Keratinocyte (primary cell): ENCODE results near the gene KLHL35. TPM values are rescaled to one million over a fixed set of nuclear protein-coding genes. Genes with fewer than 3 reads are reported as not detected.

Experiments
- DNase-seq: peaks from one replicate; pipeline ENCODE4 v3.0.0-alpha.2; 2011; ENCODE audit warnings: low read depth, missing footprints, low spot score
- FAIRE-seq: peaks from 2 replicates; lab custom pipeline; 2011; peaks lifted over from hg19 to GRCh38; lab: Jason Lieb, UNC
- H2AFZ ChIP-seq: 2 replicates; pipeline ENCODE4 v1.6.0; 2012; ENCODE audit warnings: low read length, control low read depth, inconsistent platforms; ENCODE audit not compliant: control insufficient read depth
- H3K27ac ChIP-seq: 2 replicates; pipeline ENCODE4 v1.5.1; 2011; ENCODE audit warnings: low read length; ENCODE audit not compliant: control insufficient read depth, insufficient read depth
- H3K27me3 ChIP-seq: 3 replicates; pipeline ENCODE4 v1.6.0; 2011; ENCODE audit warnings: low read length; ENCODE audit not compliant: control insufficient read depth, insufficient read depth; ENCODE audit errors: extremely low read depth
- H3K36me3 ChIP-seq, 2 experiments: 2 replicates in 1 of 2; 3 replicates in 1 of 2; pipeline ENCODE4 v1.5.1; 2011; ENCODE audit warnings: low read length in 2 of 2, mild to moderate bottlenecking in 1 of 2; ENCODE audit not compliant: control insufficient read depth in 2 of 2, insufficient read depth in 2 of 2; ENCODE audit errors: extremely low read depth in 1 of 2
- H3K4me1 ChIP-seq: 3 replicates; pipeline ENCODE4 v1.5.1; 2011; ENCODE audit warnings: low read length; ENCODE audit not compliant: control insufficient read depth, insufficient read depth; ENCODE audit errors: extremely low read depth
- H3K4me2 ChIP-seq: 3 replicates; pipeline ENCODE4 v1.6.0; 2011; ENCODE audit warnings: low read depth, low read length; ENCODE audit not compliant: control insufficient read depth, insufficient read depth; ENCODE audit errors: extremely low read depth
- H3K4me3 ChIP-seq, 3 experiments: fragments of 200-600 bp in 1 of 3; sonication (generic) in 1 of 3; 2 replicates in 2 of 3; 3 replicates in 1 of 3; pipeline ENCODE4 v1.5.1; 2011 to 2016; ENCODE audit warnings: low read length in 3 of 3, mild to moderate bottlenecking in 3 of 3, control low read depth in 2 of 3, inconsistent platforms in 1 of 3, low read depth in 1 of 3, mixed read lengths in 1 of 3, mixed run types in 1 of 3, moderate library complexity in 1 of 3; ENCODE audit not compliant: control insufficient read depth in 2 of 3, insufficient read depth in 2 of 3; ENCODE audit errors: extremely low read depth in 1 of 3
- H3K79me2 ChIP-seq: 2 replicates; pipeline ENCODE4 v1.6.0; 2012; ENCODE audit warnings: low read length; ENCODE audit not compliant: control insufficient read depth, insufficient read depth
- H3K9ac ChIP-seq: 3 replicates; pipeline ENCODE4 v1.6.0; 2011; ENCODE audit warnings: low read length; ENCODE audit not compliant: control insufficient read depth, insufficient read depth; ENCODE audit errors: extremely low read depth
- H3K9me1 ChIP-seq: 3 replicates; pipeline ENCODE4 v1.6.0; 2011; ENCODE audit warnings: low read length; ENCODE audit not compliant: control insufficient read depth, insufficient read depth; ENCODE audit errors: extremely low read depth
- H3K9me3 ChIP-seq: 2 replicates; pipeline ENCODE4 v1.5.1; 2012; ENCODE audit warnings: low read depth, low read length; ENCODE audit not compliant: control insufficient read depth
- H4K20me1 ChIP-seq: 3 replicates; pipeline ENCODE4 v1.6.0; 2011; ENCODE audit warnings: low read length; ENCODE audit not compliant: control insufficient read depth, insufficient read depth; ENCODE audit errors: extremely low read depth
- CTCF ChIP-seq, 3 experiments: IDR thresholded peaks in 1 of 3; conservative IDR thresholded peaks in 1 of 3; optimal IDR thresholded peaks in 1 of 3; 2 replicates in 2 of 3; 3 replicates in 1 of 3; pipeline versions ENCODE3 to v1.5.1; 2011; ENCODE audit warnings: low read length in 3 of 3, mild to moderate bottlenecking in 3 of 3, moderate library complexity in 2 of 3, control low read depth in 1 of 3, inconsistent platforms in 1 of 3; ENCODE audit not compliant: insufficient read depth in 2 of 3; ENCODE audit errors: extremely low read depth in 1 of 3
- EZH2 ChIP-seq: IDR thresholded peaks from one replicate; pipeline ENCODE4 v1.6.1; 2012; ENCODE audit warnings: inconsistent platforms, mild to moderate bottlenecking, low read length, moderate library complexity
- dilution Hi-C: fragments of 300-500 bp; cut with MboI; formaldehyde crosslinking; loops from one replicate; pipeline ENCODE4 v1.7.0; 2020; ENCODE audit warnings: low sequenced_read_pairs; ENCODE audit not compliant: extremely low pct_ligation_motif_present
- polyA plus RNA-seq, 5 experiments: library from polyadenylated mRNA; depleted of rRNA in 3 of 5; stranded (reverse) in 3 of 5; stranded (forward) in 1 of 5; unstranded in 1 of 5; fragments of >200 nt; gene quantifications; 1 replicate in 1 of 5; 2 replicates in 3 of 5; 3 replicates in 1 of 5; pipeline versions ENCODE4 v1.2.1 to v1.2.3, GENCODE V29; 2011 to 2012; ENCODE audit warnings: missing spikeins in 2 of 5, low read depth in 1 of 5, low replicate concordance in 1 of 5

The KLHL35 gene
- polyA plus RNA-seq, 1 donor (not counting 4 experiments of a cell fraction or from before 2014, with no cell fraction given), result 0.58 TPM

GRCh38 chr11:75481223-75481921 lies 48.4 kb upstream of the KLHL35 start:
- Histone ChIP-seq H3K36me3 (no peaks in the 10 kb centered on the region), H3K9ac (no peak overlapping the region), H3K9me3 (no peaks in the 10 kb centered on the region), H3K4me1 (no peaks in the 10 kb centered on the region), H3K9me1 (no peaks in the 10 kb centered on the region), H3K79me2 (no peaks in the 10 kb centered on the region), H4K20me1 (no peaks in the 10 kb centered on the region), H3K4me3 (no peak overlapping the region), H3K27me3 (no peaks in the 10 kb centered on the region), H3K4me2 (no peak overlapping the region), H2AFZ (no peak overlapping the region), H3K27ac (no peak overlapping the region)
- DNase-seq, result no peak
- dilution Hi-C loops, result no loop called here
- no peak for TF ChIP-seq EZH2
- TF ChIP-seq CTCF (optimal IDR thresholded peaks at IDR 0.05 in 1 of 3, IDR thresholded peaks at IDR 0.05 in 1 of 3, conservative IDR thresholded peaks at IDR 0.05 in 1 of 3; ENCODE audit: extremely low read depth in 1 of 3, insufficient read depth in 2 of 3, low read length in 3 of 3), result no peak
- no peak for FAIRE-seq

DNA sequence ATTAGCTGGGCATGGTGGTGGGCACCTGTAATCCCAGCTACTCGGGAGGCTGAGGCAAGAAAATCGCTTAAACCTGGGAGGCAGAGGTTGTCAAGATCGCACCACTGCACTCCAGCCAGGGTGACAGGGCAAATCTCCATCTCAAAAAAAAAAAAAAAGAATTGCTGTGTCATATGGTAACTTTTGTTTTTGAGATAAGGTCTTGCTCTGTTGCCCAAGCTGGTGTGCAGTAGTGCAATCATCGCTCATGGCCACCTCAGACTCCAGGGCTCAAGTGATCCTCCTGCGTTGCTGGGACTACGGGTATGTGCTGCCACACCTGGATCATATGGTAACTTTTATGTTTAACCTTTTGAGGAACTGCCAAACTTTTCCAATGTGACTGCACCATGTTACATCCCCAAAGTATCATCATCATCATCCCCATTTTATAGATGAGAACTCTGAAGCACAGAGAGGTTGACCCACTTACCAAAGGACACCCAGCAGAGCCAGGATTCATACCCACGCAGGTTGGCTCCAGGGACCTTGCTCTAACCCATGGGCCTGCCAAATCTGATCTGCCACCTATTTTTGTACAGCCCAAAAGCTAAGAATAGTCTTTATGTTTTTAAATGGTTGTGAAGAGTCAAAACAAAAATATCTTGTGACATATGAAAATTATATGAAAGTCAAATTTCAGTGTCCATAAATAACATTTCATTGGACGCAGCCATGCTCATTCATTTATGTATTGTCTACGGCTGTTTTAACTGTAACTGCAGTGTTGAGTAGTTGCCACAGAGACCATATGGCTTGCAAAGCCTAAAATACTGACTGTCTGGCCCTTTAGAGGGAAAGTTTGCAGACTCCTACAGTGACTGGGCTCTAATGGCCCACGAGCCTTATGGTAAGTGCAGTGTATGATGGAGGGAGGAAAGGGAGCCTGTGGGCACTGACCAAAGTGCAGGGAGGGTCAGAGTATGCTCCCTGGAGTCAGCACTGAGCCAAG lies 47.5 kb upstream of the KLHL35 start:
- H2AFZ ChIP-seq, result no peak overlapping the region
- H4K20me1 ChIP-seq, result no peaks in the 10 kb centered on the region
- H3K27me3 ChIP-seq, result no peaks in the 10 kb centered on the region
- no peaks in the 10 kb centered on the region for H3K9me3 ChIP-seq
- H3K36me3 ChIP-seq, result no peaks in the 10 kb centered on the region
- H3K9me1 ChIP-seq, result no peaks in the 10 kb centered on the region
- DNase-seq, result no peak
- FAIRE-seq, result no peak
- TF ChIP-seq CTCF (optimal IDR thresholded peaks at IDR 0.05 in 1 of 3, IDR thresholded peaks at IDR 0.05 in 1 of 3, conservative IDR thresholded peaks at IDR 0.05 in 1 of 3; ENCODE audit: extremely low read depth in 1 of 3, insufficient read depth in 2 of 3, low read length in 3 of 3), result no peak
- no peak for TF ChIP-seq EZH2
- H3K4me3 ChIP-seq, result no peak overlapping the region
- H3K4me2 ChIP-seq, result no peak overlapping the region
- H3K27ac ChIP-seq, result no peak overlapping the region
- H3K79me2 ChIP-seq, result no peaks in the 10 kb centered on the region
- no peaks in the 10 kb centered on the region for H3K4me1 ChIP-seq
- dilution Hi-C loops, result no loop called here
- H3K9ac ChIP-seq, result no peak overlapping the region
